Stimulated activated CD8-positive, alpha-beta memory T cell treated with anti-CD3 and anti-CD28 coated beads, Interleukin-12 subunit alpha, Interleukin-12 subunit beta, amount 100 ng/mL, for 4 hours (primary cell): ENCODE data around the gene SLC44A1.
A peak's percentile ranks its signal among the peaks of the same experiment; 100 is the strongest.

ENCODE experiments used
- DNase-seq: peaks from one replicate; pipeline ENCODE4 v3.0.0-alpha.2; 2020; ENCODE audit warnings: low read depth

Gene SLC44A1

DNA sequence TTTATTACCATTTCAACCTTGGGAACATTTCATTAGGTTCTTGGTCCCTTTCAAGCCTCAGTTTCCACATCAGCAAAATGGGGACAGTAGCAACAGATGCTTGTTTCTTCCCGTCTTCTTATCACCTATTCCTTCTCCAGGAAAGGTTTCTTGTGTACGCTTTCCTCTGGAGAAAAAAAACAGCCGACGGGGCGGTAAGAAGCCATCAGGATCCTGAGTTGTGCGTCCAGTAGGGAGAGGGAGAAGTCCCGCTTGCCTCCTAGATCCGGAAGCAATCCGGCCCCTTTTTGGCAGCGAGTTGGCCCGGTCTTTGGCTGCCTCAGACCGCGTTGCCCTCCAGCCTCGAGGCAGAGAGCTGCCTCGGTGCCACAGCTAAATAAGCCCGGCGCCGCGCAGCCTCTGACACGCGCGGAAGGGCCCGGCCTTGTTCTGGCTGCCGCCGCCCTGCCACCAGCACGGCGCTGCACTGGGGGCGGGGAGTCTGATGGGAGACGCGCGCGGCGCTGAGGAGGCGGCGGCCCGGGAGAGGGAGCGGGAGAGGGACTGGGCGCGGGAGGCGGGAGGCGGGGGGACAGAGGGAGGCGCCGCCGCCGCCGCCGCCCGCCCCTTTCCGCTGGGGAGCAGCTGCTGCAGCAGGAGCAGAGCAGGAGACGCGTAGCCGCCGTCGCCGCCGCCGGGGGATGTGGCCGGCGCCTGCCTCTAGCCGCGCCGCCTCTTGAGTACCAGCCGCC, at the start of gene SLC44A1:
TSS of gene SLC44A1 (plus strand) at position 649 of the 731 bp plus-strand sequence. CDS start 218 bp downstream, outside the sequence.
- peak; percentile 84 for DNase-seq

DNA sequence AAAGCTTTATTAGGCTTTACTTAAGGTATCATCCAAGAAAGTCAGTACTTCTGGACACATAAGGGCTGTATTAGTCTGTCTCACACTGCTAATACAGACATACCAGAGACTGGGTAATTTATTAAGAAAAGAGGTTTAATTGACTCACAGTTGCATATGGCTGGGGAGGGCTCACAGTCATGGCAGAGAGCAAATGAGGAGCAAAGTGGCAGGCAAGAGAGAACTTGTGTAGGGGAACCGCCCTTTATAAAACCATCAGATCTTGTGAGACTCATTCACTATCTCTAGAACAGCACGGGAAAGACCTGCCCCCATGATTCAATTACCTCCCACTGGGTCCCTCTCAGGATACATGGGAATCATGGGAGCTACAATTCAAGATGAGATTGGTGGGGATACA, 49.2 kb upstream of the SLC44A1 start:
- DNase-seq = no peak

DNA sequence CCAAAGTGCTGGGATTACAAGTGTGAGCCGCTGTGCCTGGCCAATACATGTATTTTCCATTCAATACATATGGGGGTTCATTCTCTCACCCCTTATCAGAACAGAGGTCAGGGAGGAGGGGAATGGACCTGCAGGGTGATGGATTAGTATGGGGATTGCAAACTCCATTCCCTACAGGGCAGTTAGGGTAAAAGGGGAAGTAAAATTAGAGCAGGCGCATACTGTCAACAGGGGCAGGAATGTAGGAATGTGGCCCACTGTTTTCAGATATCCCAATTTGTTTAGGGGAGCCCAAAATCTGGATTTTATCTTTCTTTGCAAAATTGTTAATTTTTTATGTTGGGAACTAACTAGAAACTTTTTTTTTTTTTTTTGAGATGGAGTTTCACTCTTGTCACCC, 46.4 kb upstream of the SLC44A1 start:
- no peak for DNase-seq

DNA sequence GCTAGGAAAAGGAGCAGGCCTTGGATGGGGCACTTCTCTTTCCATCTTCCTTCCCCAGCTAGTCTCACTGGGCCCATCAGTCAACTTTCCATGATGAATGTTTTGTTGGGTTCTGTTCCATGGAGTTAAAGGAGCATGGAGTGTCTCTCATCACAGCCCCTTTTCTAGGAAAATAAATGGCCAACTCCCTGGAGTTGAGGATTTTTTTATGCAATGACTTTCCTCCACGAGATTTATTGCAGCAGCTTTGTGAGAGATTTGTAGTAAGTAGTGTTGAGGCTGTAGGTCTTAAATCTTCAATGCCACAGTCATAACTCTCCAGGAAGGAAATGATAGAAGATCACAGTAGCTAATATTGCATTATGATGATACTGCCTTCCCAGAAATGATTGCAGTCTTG, 45.6 kb upstream of the SLC44A1 start:
- DNase-seq = no peak

DNA sequence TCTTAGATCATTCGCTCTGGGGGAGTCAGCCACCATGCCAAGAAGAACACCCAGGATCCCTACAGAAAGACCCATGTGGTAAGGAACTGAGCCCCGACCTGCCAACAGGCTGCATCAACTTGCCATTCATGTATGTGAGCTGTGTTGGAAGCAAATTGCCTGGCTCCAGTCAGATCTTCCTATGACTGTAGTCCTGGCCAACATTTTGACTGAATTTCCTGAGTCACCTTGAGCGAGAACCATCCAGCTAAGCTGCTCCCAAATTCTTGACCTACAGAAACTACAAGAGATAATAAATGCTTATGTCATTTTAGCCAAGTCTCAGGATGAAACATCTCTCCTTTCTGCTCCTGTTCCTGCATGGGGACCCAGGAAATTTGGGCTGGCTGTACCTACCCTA, 40.0 kb upstream of the SLC44A1 start:
- no peak for DNase-seq

DNA sequence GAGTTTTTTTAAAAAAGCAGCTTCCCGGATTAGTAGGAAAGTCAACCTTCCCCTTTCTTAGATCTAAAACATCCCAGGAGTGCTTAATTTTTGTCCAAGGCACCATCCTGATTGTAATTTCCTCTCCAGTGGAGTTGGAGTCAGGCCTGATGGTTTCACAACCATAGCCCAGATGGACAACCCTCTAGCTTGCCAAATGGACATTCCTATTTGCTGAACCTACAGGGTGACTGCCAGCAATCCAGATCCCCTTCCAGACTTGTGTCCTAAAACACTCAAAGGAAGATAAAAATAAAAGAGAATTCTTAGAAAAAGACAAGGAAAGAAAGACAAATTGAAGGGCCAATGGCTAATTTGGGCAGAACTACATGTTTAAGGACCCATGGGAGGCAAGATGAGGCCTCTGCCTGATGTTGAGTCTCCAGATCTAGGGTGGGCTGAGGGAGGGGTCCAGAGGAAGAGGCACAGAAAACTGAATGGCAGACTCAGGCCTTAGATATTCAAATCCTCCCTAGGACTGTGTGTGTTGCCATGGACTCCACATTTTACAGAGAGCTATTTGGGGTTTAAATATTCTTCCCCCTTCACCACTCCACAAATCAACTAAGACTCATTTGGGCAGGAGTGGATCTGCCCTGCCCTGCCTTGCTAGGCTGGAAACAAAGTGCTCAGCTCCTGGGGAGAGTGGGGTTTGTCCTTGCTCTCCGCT, 38.5 kb upstream of the SLC44A1 start:
- no peak for DNase-seq

DNA sequence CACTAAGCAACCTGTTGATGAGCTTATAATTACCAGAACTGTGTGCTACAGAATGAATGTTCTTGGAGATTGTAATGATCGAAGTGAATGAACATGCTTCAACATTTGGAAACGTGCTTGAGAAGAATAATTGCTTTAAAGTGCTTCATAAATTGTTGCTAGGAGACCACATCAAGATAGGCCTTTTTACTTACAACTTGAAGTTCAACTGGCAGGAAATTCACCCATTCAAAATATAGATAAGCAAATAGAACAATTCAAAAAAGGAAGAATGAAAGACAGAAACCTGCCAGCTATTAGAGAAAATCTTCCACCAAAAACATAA, 38.0 kb upstream of the SLC44A1 start:
- no peak for DNase-seq

DNA sequence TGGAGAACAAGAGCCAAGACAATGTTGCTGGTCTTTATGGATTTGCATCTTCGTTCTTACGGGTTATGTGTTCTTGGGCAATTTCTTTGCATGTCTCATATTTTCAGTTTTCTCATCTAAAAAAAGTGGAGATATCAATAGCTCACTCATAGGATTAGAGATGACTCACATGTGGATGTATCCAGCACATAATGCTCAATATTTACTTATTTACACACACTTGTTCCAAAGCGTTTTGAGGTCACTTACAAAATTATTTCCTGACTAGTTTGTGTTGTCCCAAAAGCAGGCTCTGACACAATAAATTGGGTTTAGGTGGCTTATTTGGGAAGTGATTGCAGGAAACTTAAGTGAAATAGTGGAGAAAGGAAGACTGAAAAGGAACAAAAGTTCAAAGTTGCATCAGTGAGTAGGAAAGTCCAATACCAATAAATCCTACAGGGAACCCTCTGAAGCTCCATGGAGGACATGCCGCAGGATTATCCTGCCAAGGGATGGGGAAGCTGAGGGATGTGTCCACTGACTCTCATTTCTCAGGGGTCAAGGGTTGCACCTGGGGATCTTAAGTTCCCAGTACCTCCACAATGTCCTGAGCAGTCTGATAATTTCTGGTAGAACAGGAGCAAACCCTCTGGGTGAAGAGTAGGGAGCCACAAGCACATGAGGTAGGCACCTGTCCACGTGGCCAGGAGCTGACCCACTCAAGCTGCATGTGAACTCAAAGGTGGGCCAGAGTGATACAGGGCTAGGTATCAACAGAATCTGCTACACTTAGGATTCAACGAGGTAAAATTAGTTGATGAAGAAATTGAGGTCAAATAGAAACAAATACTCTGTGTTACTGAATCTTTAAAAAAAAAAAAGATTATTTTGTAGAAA, 37.4 kb upstream of the SLC44A1 start:
- no peak for DNase-seq

DNA sequence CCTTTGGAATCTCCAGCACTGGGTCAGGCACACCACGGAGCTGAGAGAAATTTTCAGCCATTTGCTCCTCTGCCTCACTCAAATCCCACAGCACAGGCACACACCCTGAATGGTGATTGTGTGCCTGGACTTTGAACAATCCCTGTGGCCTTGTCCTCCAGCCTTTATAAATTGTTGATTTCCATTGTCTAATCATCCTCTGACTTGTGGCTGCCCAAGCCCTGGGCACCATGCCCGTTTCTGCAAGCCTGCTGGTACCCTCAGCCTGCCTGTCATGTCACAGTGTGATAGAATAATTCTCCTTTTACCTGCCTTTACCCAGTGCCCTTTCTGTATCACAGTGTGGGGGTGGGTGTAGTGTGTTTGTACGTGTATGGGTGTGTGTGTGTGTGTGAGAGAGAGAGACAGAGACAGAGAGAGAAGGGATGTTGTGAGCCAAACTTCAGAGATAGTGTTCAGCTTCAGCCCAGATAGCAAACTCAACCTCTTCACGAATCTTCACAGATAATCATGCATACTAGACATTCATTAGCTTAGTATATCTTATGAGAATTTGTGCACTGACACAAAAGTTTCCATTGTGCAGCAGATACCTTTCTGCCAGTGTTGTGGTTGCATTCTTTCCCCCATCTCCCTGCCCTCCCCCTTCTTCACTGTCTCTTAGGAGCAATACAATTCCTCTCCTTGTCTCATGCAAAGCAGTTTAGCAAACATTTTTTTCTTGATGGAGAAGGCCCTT, 27.8 kb upstream of the SLC44A1 start:
- no peak for DNase-seq

DNA sequence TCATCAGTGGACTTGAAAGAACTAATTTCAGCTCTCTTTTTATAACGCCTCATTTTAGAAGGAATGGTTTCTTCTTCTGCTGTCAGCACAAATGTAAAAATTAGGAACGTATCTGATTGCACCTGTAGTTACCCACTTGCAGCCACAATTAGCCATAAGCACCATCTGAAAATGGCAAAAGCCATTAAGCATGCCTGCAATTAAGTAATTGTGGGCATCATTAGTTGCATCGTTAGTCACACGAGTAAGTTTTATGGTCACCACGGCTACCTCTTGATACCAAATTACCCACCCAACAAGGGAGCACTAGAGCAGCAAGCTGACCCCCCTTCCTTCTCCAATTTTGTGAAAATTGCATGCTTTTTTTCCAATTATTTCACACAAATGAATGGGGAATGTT, 25.8 kb upstream of the SLC44A1 start:
- DNase-seq = no peak

DNA sequence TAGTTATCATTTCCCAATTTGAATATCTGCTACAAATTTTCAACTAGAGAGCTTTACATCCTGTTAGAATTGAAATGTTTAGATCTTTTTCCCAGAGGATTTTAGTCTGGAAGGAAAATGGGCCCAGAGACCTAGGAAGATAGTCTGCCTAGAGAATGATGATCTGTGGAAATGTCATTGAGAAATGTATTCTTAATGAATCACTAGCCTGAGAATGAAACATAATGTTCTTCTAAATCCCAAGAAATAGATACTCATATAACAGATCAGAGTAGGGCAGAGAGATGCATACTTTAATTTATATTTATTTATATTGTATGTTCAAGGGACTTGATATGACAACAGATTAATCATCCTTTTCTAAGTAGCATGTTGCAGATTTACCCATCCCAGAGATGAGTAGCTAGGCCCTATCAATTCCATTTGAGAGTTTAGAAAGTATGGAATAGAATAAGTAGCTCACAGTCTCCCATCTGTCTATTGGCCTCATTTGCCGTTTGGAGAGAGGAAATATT, 25.1 kb upstream of the SLC44A1 start:
- DNase-seq = no peak

DNA sequence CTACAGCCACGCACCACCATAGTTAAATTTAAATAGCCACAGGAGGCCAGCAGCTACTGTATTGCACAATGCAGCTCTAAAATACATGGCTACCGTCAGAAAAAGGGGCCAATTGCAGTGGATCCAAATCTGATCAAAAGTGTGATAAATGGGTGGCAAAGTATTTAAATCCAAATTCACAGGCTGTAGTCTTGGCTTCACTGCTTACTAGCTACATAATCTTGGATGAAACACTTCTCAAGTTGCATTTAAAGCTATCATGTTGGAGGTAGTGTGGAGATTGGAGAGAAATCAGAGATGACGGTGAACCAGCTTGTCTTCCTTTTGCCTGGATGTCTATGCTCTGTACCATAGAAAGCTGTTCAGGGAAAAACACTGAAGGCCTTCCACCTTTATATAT, 24.0 kb upstream of the SLC44A1 start:
- DNase-seq = no peak

DNA sequence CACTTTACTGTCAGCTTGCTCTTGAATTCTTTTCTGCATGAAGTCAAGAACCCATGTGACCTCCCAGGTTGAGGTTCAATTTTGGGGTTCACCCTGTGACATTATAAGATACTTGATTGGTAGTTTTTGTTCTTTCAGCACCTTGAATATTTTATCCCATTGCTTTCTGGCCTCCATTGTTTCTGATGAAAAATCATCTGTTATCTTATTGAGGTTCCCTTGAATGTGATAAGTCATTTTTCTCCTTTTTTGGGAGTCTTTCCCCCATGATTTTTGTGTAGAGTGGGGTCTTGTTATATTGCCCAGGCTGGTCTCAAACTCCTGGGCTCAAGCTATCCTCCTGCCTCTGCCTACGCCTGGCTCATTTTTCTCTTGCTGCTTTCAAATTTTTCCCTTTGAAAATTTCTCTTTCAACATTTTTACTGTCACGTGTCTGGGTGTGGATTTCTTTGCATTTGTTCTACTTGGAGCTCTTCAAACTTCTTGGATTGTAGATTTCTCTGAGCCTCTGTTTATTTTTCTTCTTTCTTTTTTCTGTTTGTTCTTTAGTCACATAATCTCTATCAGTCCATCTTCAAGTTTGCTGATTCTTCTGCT, 20.8 kb upstream of the SLC44A1 start:
- DNase-seq = no peak

DNA sequence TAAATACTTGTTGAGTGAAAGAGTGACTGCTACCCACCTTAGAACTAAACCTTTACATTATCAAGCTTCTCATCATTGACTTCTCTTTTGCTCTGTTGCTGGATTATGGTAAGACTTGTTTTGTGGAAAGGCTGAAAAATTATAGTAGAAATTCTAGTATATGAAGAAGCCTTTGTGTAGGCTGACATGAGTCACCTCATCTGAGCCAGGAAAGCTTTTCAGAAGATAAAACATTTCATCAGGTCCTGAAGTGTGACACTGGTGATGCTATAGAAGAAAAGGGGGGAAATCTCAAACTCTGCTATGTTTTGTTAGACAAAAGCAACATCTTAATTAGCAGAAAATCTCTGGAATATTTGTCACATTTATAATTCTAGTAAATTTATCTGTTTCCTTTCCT, 18.4 kb upstream of the SLC44A1 start:
- DNase-seq = no peak

DNA sequence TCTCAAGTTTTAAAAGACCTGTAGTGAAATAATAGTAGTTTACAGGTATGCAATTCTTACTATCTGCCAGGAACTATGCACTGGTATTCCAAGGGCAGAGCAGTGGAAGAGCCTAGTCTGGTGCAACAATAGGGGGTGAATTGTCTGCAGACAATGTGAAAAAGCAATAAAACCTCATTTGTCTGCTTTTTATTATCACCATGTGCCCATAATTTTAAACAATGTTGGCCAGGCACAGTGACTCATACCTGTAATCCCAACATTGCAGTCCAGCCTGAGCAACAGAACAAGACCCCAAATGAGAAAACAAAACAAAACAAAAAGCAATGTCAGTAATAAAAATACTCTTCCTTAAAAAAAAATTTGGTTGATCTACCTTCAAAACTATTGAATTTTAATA, 12.2 kb upstream of the SLC44A1 start:
- DNase-seq = no peak

DNA sequence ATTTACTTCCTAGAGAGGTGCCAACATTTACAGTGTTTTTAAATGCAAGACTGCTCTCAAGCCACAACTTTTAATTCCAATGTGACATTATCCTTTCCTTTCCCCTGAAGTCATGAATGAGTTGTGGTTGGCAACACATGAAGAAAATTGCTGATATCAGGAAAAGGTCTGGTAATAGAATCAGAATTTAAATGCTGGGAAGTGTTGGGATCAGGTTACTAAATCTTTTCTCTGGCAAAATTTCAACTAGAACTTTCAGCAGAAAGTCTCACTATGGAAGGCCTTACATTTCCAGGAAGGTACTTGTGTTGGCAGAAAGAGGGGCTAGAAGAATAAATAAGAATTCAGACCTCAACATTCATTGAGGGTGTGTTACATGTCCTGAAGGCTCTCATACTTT, 10.6 kb upstream of the SLC44A1 start:
- DNase-seq = no peak

DNA sequence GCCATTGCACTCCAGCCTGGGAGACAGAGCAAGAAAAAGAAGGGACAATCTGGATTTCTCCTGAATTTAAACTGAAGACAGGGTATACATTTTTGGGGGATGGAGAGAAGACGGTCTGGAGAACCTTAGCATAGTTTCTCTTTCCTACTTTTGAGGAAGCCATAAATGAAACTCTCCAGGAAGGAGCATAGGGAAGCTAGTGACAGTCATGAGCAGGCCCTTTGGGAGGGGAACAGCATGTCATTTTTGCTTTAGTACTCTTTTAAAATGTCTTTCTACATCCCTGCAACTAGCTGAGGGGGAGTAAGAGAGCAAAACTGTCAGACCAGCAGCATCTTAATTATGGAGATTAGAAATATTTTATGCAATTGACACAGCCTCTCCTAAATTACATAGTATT, 8.2 kb upstream of the SLC44A1 start:
- no peak for DNase-seq

DNA sequence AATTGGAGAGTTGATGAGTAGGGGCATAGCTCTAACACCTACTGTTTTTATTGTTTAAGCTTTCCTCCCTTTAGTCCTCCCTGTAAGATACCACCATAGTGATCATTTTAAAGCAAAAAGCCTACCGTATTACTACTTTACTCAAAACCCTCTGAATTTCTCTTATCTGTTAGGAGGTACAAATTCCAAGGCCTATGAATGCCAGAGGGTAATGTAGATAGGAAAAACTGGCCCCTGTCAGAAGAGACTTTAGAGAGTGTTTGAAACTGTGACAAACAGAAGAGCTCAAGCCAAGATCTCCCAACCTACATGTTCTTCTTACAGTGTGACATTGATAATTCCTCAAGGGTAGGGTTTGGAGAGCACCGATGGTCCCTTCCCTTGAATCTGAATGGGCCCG, 7.2 kb upstream of the SLC44A1 start:
- DNase-seq = no peak

DNA sequence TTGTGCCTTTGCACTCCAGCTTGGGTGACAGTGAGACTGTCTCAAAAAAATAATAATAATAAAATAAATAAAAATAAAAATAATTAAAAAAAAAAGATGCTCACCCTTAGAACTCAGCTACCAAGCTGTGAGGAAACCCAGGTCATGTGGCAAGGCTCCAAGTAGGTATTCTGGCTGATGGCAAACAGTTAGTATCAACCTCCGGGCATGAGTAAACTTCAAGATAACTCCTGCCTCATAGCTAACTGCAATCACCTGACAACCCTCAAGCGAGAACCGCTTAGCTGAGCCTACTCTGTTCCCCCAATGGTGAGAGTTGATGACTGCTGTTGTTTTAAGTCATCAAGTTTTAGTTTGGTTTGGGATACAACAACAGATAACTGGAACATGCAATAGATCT, 6.1 kb upstream of the SLC44A1 start:
- DNase-seq = no peak

DNA sequence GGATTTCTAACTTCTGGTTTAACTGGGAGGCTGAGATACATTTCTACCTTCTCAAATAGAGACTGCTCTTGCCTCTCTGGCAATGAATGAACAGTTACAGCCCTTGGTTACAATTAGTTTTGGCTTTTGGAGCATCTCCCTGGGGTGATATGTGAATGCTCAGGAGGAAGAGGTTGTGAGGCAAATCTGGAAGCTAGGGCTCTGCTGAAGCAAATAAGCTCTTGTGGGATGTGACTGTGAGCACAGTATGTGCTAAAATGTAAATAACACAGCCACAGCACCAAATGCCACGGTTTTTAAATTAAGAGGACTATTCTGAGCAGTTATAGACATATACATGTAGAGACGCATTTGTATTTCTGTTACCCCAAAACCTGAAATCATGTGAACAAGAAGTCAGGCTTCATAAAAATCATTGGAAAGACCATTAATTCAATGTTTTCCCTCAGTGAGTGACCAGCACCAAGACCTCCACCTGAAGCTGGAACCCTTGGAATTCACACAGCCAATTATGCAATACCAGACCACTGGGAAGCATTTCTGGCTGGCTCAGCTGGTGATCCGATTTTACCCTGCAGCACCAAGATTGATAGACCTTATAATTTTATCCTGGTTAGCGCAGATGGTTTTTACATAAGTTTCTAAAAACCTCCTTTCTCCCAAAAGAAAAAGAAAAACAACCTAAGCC, 3.0 kb upstream of the SLC44A1 start:
- no peak for DNase-seq

DNA sequence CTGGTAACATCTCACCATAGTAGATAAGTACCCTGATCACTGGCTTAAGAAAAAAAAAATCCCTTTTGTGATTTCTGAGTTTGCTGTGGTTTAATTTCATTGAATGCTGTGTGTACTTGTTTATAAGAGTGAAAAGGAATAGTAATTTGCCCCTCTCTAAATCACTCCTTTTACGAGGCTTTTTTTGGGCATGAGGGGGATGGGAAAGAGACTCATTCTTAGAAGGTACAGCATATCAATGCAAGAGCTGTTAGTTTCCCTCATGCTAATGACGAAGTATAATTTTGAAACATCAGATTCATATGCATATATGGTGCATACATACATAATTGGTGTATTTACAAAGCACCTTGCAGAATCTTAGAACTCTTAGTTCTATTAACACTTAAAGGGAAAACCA, 2.4 kb upstream of the SLC44A1 start:
- DNase-seq = no peak
